GM21786 (cell line): Measurements from ENCODE around the gene NFAM1.

ENCODE experiments used
- ATAC-seq: cut with Tn5 transposase; IDR thresholded peaks from one replicate; pipeline ENCODE4 v1.9.1; 2021; ENCODE audit not compliant: unreplicated experiment

NFAM1 gene

GRCh38 chr22:42384506-42384905 is 47.7 kb downstream of the NFAM1 start:
- no peak for ATAC-seq

DNA sequence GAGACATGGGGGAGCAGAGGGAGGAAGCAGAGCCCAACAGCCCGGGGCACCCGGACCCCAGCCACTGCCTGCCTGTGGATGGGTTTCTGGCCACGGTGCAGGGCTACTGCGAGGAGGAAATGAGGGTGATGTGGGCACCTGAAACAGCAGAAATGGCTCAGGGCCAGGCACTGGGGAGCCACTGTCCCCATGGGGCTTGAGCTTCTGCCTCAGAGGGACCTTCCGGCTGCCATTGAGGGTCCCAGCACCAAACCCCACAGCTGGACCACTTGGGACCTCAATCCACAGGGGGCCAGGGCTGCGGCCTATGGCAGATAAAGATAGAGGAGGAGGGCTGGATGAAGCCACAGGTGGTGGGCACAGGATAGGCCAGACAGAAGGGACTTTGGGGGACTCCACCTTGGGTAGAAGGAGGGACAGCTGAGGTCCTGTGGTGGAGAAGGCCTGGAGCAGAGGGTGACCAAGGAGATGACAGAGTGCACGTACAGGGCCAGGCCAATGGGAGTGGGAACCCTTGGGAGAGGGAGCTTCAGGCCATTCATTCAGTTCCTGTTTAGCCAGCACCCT is 48.3 kb downstream of the NFAM1 start:
- no peak for ATAC-seq

DNA sequence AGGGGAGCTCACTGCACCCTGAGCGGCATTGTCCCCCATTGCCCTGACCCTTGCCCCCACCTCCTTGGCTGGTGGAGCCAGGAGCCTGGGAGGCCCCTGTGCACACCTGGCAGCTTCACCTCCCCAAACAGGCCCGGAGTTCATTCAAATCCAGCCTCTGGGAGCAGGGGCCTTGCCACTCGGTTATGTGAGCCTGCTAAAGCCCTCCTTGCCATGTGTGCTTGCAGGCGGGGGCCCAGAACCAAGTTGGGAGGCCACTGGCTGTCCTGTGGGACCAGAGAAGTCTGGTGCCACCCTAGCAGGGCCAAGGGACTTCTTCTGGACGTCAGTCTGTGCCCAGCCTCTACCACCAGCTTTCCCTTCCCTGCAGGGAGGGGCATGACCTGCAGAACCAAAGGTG is 48.9 kb downstream of the NFAM1 start:
- ATAC-seq, result no peak

DNA sequence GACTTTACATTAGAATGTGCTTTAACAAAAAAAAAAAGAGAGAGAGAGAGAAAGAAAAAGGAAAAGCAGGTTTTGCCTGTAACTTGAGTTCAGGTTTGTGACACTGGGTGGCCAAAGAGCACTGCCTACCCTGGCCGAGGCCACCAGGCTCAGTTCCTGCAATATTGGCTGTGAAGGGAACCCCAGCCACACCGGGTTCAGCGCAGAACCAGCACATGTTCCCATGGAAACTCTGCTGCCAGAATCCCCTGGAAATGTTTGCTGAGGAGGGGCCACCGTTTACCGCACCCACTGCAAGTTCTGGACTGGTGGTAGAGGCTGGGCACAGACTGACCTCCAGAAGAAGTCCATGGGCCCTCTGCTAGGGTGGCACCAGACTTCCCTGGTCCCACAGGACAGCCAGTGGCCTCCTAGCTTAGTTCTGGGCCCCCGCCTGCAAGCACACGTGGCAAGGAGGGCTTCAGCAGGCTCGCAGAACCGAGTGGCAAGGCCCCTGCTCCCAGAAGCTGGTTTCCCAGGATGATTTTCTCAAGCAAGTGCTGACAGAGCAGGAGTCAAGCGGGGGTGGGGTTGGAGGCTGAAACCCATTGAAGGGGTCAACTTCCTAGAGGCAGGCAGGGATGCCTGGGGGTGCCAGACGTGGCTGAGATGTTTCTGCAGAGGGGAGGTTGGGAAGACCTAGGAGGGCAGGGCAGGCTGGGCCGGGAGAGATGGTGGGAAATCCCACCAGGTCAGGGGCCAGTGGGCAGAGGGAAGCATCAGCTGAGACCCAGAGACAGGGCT is 51.2 kb downstream of the NFAM1 start:
- no peak for ATAC-seq

- no peak for ATAC-seq
Measured at GRCh38 chr22:42379966-42380537, 52.2 kb downstream of the NFAM1 start.

DNA sequence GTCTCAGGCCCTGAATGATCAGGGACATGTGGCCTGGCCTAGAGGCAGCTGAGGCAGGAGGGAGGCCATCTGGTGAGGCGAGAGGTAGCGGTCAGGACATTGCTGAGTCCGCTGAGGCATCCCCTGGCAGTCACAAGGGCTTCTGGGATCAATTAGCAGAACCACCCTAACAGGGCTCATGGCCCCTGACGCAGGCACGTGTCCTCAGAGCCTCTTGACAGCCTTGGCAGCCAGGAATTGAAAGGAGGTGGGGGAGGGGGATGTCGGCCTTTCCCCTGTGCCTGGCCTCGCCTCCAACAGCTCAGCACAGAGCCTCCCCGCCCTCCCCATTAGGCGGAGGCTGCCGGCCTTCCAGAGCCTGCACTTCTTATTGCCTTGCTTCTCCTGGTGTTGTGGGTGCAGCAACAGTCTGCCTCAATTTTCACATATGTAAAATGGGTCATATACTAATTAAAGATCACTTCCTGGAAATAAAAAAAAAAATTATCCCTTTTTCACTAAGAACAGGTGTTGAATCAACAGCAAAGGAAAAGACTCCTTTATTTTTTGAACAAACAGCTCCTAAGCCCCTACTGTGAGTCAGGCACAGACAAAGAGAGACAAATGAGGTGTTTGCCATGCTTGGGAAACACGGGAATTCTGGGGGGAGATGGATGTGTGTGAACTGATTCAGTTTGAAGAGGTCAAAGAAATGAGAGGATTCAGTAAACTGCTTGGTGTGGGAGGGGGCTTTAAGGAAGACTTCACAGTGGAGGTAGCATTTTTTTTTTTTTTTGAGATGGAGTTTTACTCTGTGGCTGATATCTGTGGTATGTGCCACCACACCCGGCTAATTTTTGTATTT is 55.3 kb downstream of the NFAM1 start:
- no peak for ATAC-seq

DNA sequence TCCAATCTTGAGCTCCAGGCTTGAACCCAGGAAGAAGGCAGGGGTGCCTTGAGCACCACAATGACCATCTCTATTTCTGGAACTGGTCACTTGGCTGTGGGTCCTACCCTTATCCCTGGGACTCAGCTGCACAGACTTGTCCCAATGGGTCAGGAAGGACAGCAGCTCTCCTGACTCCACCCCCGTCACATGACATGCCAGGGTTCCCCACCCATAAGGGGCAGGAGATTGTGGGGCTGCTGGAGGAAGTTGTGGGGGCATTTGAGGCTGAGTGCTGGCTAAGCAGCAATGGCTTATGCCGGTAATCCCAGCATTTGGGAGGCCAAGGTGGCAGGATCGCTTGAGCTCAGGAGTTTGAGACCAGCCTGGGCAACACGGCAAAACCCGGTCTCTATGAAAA is 56.2 kb downstream of the NFAM1 start:
- no peak for ATAC-seq

DNA sequence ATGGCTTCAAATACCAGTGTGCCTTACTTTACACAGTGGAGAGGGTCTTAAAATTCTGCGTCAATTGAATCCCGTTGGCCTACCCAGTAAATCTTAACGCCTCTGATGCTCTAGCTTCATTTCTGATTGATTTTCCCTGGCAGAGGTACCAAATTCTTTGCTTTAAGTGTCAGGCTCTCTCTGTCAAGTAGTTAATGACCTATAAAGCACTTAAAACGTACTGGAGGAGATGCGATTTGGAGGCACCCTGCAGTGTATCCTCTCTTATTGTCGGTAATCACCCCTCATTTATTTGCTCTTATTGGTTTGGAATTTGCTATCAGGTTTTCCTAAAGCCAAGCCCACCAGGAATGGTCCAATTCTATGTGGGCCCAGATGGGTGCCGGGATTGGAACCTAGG is 59.2 kb downstream of the NFAM1 start:
- ATAC-seq, result no peak

GRCh38 chr22:42371501-42371900 is 60.7 kb downstream of the NFAM1 start:
- ATAC-seq, result no peak

GRCh38 chr22:42371099-42371498 is 61.1 kb downstream of the NFAM1 start:
- no peak for ATAC-seq

DNA sequence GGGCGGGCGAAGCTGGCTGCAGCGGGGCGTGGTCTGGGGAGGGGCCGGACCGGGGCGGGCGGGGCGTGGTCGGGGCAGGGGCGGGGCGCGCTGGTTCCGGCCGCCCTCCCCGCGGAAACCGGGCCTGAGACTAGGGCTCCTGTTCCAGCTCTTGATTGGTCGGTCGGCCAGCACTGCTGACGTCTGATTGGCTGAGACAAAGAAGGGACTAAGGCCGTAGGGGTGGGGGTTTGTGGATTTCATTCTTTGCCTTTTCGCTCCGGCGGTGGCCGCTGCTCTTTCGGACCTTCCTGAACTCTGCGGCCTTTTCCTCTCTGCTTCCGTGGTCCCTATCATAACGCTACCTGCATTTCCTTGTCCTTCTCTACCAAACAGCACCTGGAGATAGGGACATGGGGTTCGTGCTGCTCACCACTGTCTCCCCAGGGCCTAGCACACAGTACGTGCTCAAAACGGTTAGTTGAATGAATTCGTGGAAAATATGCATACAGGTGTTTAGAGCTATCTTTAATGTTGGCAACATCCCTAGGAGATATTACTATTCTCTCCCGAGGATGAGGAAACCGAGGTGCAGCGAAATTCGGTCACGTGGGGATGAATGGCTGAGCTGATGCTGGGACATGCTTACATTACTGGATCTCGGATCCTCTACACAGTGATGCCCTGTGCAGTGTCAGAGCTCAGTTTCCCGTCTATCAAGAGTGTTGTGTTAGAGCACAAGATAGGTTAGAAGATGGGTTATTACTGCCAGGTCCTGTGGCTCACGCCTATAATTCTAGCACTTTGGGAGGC is 62.8 kb downstream of the NFAM1 start:
- ATAC-seq, result peak; percentile 96

DNA sequence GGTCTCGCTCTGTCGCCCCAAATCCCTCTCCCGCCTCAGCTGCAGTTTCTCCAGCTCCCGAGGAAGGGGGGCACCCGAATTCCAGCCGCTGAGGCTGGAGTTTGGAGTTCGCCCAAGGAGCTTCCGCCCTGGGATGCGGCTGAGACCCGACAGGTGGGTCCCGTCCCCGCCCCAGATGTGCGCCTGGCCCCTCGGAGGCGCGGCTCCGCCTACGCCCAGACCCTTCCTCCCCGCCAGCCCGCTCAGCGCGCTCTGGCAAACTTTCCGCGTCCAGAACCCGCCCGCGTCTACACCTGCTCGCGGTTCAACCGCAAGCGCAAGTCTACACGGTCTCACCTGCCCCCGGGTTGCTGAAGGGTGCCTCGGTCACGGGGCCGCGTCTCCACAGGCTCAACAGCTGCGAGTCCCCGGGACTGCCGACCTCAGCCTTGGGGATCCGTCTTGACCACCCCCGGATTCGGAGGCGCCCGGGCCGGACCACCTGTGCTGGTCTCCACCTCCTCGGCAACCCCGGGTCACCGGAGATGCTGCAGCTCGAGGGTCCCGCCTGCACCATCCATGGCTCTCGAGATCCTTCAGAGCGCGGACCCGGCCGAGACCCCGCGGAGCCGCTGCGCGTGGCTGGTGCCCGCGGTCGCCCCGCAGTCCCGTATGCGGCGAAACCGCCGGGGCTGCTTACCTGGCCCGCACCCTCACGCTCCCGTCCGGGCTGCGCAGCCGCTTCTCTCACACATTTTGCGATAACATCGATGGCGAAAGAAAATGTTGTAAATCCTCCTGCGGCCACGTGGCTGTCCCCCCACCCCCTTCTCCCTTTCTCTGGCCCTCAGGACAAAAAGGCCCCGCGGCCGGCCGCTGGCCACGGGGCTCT is 63.6 kb downstream of the NFAM1 start:
- ATAC-seq, result peak; percentile 9

DNA sequence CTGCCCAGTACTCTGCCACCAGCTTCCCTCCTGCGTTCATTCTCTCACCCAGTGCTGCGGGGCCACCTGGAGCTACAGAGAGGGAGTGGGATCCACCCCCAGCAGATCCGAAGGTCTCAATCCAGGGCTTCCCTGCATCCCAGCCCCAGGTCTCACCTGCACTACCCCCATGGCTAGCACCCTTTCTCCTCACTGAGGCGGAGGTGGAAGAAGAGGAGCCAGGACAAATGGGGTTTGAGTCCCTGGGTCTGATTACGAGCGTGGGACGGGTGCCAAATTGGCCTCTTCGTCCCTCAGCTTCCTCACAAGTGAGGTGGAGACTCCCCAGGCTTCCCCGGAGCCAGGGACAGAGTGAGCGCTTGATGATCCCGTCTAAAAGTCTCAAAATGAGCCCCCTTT is 64.2 kb downstream of the NFAM1 start:
- ATAC-seq, result no peak

- ATAC-seq, result no peak
Measured at GRCh38 chr22:42366806-42367581, 65.2 kb downstream of the NFAM1 start.

GRCh38 chr22:42365942-42366695 is 66.1 kb downstream of the NFAM1 start:
- no peak for ATAC-seq

- ATAC-seq, result no peak
Measured at GRCh38 chr22:42365111-42365865, 66.9 kb downstream of the NFAM1 start.

- ATAC-seq, result no peak
Measured at GRCh38 chr22:42364604-42365110, 67.5 kb downstream of the NFAM1 start.
